A549 (cell line): ENCODE data around the gene MEIOSIN. TPM values are rescaled to one million over a fixed set of nuclear protein-coding genes. Genes with fewer than 3 reads are reported as not detected.

ENCODE experiments used
- ATAC-seq, 2 experiments: fragments of 200-7000 bp in 1 of 2; fragments of >200 bp in 1 of 2; cut with Nextera tagmentation in 1 of 2; cut with Tn5 transposase in 1 of 2; 3 replicates each; pipeline versions ENCODE4 v1.8.0 to v1.9.1; 2018 to 2020; ENCODE audit warnings: mild to moderate bottlenecking in 1 of 2, moderate library complexity in 1 of 2
- CTCF ChIA-PET: fragments of 300-600 bp; sonication (Branson Sonifier 250); formaldehyde crosslinking; extraction: SDS; loops from one replicate; lab custom pipeline; 2021; ENCODE audit warnings: antibody characterized with exemption, inconsistent platforms; lab: Yijun Ruan, JAX
- POLR2A ChIA-PET: fragments of 350-600 bp; formaldehyde crosslinking; extraction: SDS; loops from one replicate; lab custom pipeline; 2021; ENCODE audit warnings: antibody characterized with exemption, inconsistent platforms; lab: Yijun Ruan, JAX
- DNase-seq, 2 experiments: peaks; one replicate each; pipeline versions ENCODE4 v3.0.0 to v3.0.0-alpha.2; 2011 to 2016; ENCODE audit warnings: low read depth in 1 of 2, low spot score in 1 of 2
- FAIRE-seq: peaks from 2 replicates; lab custom pipeline; 2011; peaks lifted over from hg19 to GRCh38; lab: Jason Lieb, UNC
- H3K27ac ChIP-seq, 2 experiments: fragments of >200 bp; sonication (Bioruptor Twin); formaldehyde crosslinking; 3 replicates each; pipeline ENCODE4 v1.5.1; 2016 to 2017
- H3K4me1 ChIP-seq: fragments of >200 bp; sonication (Bioruptor Twin); formaldehyde crosslinking; 3 replicates; pipeline ENCODE4 v1.6.1; 2016
- H3K4me2 ChIP-seq: fragments of >200 bp; sonication (Bioruptor Twin); formaldehyde crosslinking; 3 replicates; pipeline ENCODE4 v1.6.1; 2016
- H3K4me3 ChIP-seq: fragments of >200 bp; sonication (Bioruptor Twin); formaldehyde crosslinking; 3 replicates; pipeline ENCODE4 v1.5.1; 2016
- H3K9me3 ChIP-seq: fragments of >200 bp; sonication (Bioruptor Twin); formaldehyde crosslinking; 3 replicates; pipeline ENCODE4 v1.6.1; 2016
- CBX2 ChIP-seq: fragments of 200-600 bp; sonication (generic); IDR thresholded peaks from 2 replicates; pipeline ENCODE4 v1.6.1; 2016; ENCODE audit warnings: low read depth, mild to moderate bottlenecking, borderline replicate concordance
- CEBPB ChIP-seq, 2 experiments: fragments of >200 bp in 1 of 2; sonication (Bioruptor Twin) in 1 of 2; formaldehyde crosslinking in 1 of 2; IDR thresholded peaks; 2 replicates each; pipeline ENCODE4 v1.6.1; 2012 to 2016
- CTCF ChIP-seq: fragments of >200 bp; sonication (Bioruptor Twin); formaldehyde crosslinking; IDR thresholded peaks from 3 replicates; pipeline ENCODE4 v1.5.1; 2016
- E2F6 ChIP-seq: IDR thresholded peaks from 2 replicates; pipeline ENCODE4 v1.6.1; 2012; ENCODE audit warnings: low read depth, borderline replicate concordance
- EHMT2 ChIP-seq: fragments of 200-600 bp; sonication (generic); IDR thresholded peaks from 2 replicates; pipeline ENCODE4 v1.6.1; 2016; ENCODE audit warnings: antibody characterized with exemption, low read depth, mild to moderate bottlenecking, moderate library complexity
- GATA3 ChIP-seq: IDR thresholded peaks from 2 replicates; pipeline ENCODE4 v1.6.1; 2012; ENCODE audit warnings: borderline replicate concordance
- HEYL ChIP-seq: fragments of 250-450 bp; sonication (Bioruptor Pico); IDR thresholded peaks from 2 replicates; pipeline ENCODE4 v1.8.0; 2021; ENCODE audit warnings: mild to moderate bottlenecking, moderate library complexity
- HOXA7 ChIP-seq: fragments of 250-450 bp; sonication (Bioruptor Pico); IDR thresholded peaks from 2 replicates; pipeline ENCODE4 v1.5.0; 2020; ENCODE audit warnings: mild to moderate bottlenecking, moderate library complexity
- HOXB5 ChIP-seq: fragments of 250-450 bp; sonication (Bioruptor Pico); IDR thresholded peaks from 2 replicates; pipeline ENCODE4 v1.5.0; 2020; ENCODE audit warnings: mild to moderate bottlenecking, moderate library complexity
- JUN ChIP-seq, 2 experiments: fragments of >200 bp; sonication (Bioruptor Twin); formaldehyde crosslinking; IDR thresholded peaks; 2 replicates in 1 of 2; 3 replicates in 1 of 2; pipeline ENCODE4 v1.6.1; 2016 to 2017
- KDM1A ChIP-seq: fragments of 200-600 bp; sonication (generic); IDR thresholded peaks from 2 replicates; pipeline ENCODE4 v1.6.1; 2016; ENCODE audit warnings: low read depth, mild to moderate bottlenecking
- NFE2L2 ChIP-seq: fragments of 150-350 bp; conservative IDR thresholded peaks from 2 replicates; pipeline ENCODE4 v1.6.1; 2014; ENCODE audit warnings: low read length
- RARB ChIP-seq: fragments of 250-450 bp; sonication (Bioruptor Pico); IDR thresholded peaks from 2 replicates; pipeline ENCODE4 v1.8.0; 2021; ENCODE audit warnings: mild to moderate bottlenecking, moderate library complexity
- SMC3 ChIP-seq: fragments of >200 bp; sonication (Bioruptor Twin); formaldehyde crosslinking; IDR thresholded peaks from 3 replicates; pipeline ENCODE4 v1.6.1; 2018; ENCODE audit warnings: inconsistent platforms
- ZSCAN20 ChIP-seq: fragments of 250-450 bp; sonication (Bioruptor Pico); IDR thresholded peaks from 2 replicates; pipeline ENCODE4 v1.8.0; 2022; ENCODE audit warnings: mild to moderate bottlenecking, moderate library complexity
- WGBS: methylation state at CpG from one replicate; pipeline ENCODE4 v1.1.6; 2017; ENCODE audit errors: missing lambda C conversion rate; 5-methylcytosine and 5-hydroxymethylcytosine counted together
- polyA plus RNA-seq, 4 experiments: library from polyadenylated mRNA; depleted of rRNA in 3 of 4; stranded (reverse); fragments of >200 nt; fragmentation: RNase III in 1 of 4; extraction: RNeasy Plus Mini Kit Qiagen cat#74134 plus additional on column Dnase treatment in 1 of 4; gene quantifications; 2 replicates in 3 of 4; 3 replicates in 1 of 4; pipeline ENCODE4 v1.2.3, GENCODE V29; 2011 to 2017
- TF ChIP-seq, protein P1 (sequence below): IDR thresholded peaks from 2 replicates; pipeline ENCODE4 v1.6.1; 2012
- TF ChIP-seq, protein P2 (sequence below): fragments of 150-350 bp; IDR thresholded peaks from 2 replicates; pipeline ENCODE4 v1.6.1; 2014; ENCODE audit warnings: low read depth, mild to moderate bottlenecking, low read length
- TF ChIP-seq, protein P3 (sequence below): fragments of >200 bp; sonication (Bioruptor Twin); formaldehyde crosslinking; IDR thresholded peaks from 3 replicates; pipeline ENCODE4 v1.6.1; 2016
- TF ChIP-seq, protein P4 (sequence below): fragments of 200-600 bp; sonication (generic); IDR thresholded peaks from 2 replicates; pipeline ENCODE4 v1.6.1; 2016; ENCODE audit warnings: antibody characterized with exemption, mild to moderate bottlenecking, moderate library complexity
- TF ChIP-seq, protein P5 (sequence below): IDR thresholded peaks from 2 replicates; pipeline ENCODE4 v1.6.1; 2012

MEIOSIN gene
- polyA plus RNA-seq, 2 of the 4 experiments (the other 2 are of a cell fraction), result not detected

GRCh38 chr19:45710356-45711130, 22.7 kb upstream of the MEIOSIN start:
- Histone ChIP-seq H3K4me3 (no peak overlapping the region), H3K27ac (no peak overlapping the region), H3K4me1 (peaks cover 10% of the 10 kb centered on the region), H3K9me3 (no peaks in the 10 kb centered on the region), H3K4me2 (no peak overlapping the region)
- 78% methylated on average over 10 of the region's 10 CpGs for WGBS
- FAIRE-seq (no peak), ATAC-seq (no peak), DNase-seq (no peak)
- TF ChIP-seq NFE2L2 (no peak), EHMT2 (no peak), CTCF (no peak), E2F6 (no peak), HEYL (CRISPR knock-in tag) (no peak), KDM1A (no peak), CEBPB (IDR thresholded peaks at IDR 0.05) (no peak)
- TF ChIP-seq, protein P1, sequence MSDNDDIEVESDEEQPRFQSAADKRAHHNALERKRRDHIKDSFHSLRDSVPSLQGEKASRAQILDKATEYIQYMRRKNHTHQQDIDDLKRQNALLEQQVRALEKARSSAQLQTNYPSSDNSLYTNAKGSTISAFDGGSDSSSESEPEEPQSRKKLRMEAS, result no peak
- TF ChIP-seq, protein P2, sequence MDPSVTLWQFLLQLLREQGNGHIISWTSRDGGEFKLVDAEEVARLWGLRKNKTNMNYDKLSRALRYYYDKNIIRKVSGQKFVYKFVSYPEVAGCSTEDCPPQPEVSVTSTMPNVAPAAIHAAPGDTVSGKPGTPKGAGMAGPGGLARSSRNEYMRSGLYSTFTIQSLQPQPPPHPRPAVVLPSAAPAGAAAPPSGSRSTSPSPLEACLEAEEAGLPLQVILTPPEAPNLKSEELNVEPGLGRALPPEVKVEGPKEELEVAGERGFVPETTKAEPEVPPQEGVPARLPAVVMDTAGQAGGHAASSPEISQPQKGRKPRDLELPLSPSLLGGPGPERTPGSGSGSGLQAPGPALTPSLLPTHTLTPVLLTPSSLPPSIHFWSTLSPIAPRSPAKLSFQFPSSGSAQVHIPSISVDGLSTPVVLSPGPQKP, result no peak
- TF ChIP-seq, protein P3, sequence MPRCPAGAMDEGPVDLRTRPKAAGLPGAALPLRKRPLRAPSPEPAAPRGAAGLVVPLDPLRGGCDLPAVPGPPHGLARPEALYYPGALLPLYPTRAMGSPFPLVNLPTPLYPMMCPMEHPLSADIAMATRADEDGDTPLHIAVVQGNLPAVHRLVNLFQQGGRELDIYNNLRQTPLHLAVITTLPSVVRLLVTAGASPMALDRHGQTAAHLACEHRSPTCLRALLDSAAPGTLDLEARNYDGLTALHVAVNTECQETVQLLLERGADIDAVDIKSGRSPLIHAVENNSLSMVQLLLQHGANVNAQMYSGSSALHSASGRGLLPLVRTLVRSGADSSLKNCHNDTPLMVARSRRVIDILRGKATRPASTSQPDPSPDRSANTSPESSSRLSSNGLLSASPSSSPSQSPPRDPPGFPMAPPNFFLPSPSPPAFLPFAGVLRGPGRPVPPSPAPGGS, result no peak
- CTCF ChIA-PET, result interaction anchor here (0.6 to 12.7 kb wide), 6 partner anchors 9 to 59 kb away, joined by 3 to 160 read pairs (median 4); partner anchors contain the start of genes QPCTL, SIX5 and SNRPD2
- POLR2A ChIA-PET, result interaction anchor here (3.6 kb wide), 1 partner anchor 18 kb away, joined by 12 read pairs; the partner anchor contains the start of genes QPCTL and SNRPD2

GRCh38 chr19:45711851-45712698, 21.2 kb upstream of the MEIOSIN start:
- 93% methylated on average over 60 of the region's 76 CpGs for WGBS
- FAIRE-seq, result no peak
- Histone ChIP-seq H3K4me2 (no peak overlapping the region), H3K27ac (no peak overlapping the region), H3K4me1 (peaks cover 17% of the 10 kb centered on the region), H3K9me3 (no peaks in the 10 kb centered on the region), H3K4me3 (no peak overlapping the region)
- ATAC-seq, result no peak
- DNase-seq, result no peak
- CTCF ChIA-PET, result interaction anchor here (0.9 to 12.7 kb wide), 3 partner anchors 18 to 87 kb away, joined by 4 to 160 read pairs (median 7); partner anchors contain the start of genes QPCTL, SIX5 and SNRPD2
- POLR2A ChIA-PET, result interaction anchor here (1.1 kb wide), 1 partner anchor 20 kb away, joined by 3 read pairs; the partner anchor contains the start of gene QPCTL
- TF ChIP-seq, protein P4, sequence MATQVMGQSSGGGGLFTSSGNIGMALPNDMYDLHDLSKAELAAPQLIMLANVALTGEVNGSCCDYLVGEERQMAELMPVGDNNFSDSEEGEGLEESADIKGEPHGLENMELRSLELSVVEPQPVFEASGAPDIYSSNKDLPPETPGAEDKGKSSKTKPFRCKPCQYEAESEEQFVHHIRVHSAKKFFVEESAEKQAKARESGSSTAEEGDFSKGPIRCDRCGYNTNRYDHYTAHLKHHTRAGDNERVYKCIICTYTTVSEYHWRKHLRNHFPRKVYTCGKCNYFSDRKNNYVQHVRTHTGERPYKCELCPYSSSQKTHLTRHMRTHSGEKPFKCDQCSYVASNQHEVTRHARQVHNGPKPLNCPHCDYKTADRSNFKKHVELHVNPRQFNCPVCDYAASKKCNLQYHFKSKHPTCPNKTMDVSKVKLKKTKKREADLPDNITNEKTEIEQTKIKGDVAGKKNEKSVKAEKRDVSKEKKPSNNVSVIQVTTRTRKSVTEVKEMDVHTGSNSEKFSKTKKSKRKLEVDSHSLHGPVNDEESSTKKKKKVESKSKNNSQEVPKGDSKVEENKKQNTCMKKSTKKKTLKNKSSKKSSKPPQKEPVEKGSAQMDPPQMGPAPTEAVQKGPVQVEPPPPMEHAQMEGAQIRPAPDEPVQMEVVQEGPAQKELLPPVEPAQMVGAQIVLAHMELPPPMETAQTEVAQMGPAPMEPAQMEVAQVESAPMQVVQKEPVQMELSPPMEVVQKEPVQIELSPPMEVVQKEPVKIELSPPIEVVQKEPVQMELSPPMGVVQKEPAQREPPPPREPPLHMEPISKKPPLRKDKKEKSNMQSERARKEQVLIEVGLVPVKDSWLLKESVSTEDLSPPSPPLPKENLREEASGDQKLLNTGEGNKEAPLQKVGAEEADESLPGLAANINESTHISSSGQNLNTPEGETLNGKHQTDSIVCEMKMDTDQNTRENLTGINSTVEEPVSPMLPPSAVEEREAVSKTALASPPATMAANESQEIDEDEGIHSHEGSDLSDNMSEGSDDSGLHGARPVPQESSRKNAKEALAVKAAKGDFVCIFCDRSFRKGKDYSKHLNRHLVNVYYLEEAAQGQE, result no peak
- no peak for TF ChIP-seq RARB (CRISPR knock-in tag)
- TF ChIP-seq GATA3, result no peak
- TF ChIP-seq HEYL (CRISPR knock-in tag), result no peak
- no peak for TF ChIP-seq HOXB5 (CRISPR knock-in tag)
- no peak for TF ChIP-seq SMC3
- TF ChIP-seq HOXA7 (CRISPR knock-in tag), result no peak
- no peak for TF ChIP-seq CBX2
- no peak for TF ChIP-seq ZSCAN20 (CRISPR knock-in tag)
- TF ChIP-seq CTCF, result no peak
- TF ChIP-seq JUN (IDR thresholded peaks at IDR 0.05), result no peak; a peak in 1 of 5 replicates
- TF ChIP-seq, protein P5, sequence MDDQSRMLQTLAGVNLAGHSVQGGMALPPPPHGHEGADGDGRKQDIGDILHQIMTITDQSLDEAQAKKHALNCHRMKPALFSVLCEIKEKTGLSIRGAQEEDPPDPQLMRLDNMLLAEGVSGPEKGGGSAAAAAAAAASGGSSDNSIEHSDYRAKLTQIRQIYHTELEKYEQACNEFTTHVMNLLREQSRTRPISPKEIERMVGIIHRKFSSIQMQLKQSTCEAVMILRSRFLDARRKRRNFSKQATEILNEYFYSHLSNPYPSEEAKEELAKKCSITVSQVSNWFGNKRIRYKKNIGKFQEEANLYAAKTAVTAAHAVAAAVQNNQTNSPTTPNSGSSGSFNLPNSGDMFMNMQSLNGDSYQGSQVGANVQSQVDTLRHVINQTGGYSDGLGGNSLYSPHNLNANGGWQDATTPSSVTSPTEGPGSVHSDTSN, result no peak
